HUES6 (cell line): ENCODE results near the gene ACTR2.
"Not testable (repeated sequence)": the region's sequence is repeated elsewhere in the genome, so short reads cannot be mapped to it uniquely, and the experiment has no call there.

Source experiments
- H3K27ac ChIP-seq: 2 replicates; pipeline ENCODE4 v1.7.0; 2013; ENCODE audit warnings: low read depth, mild to moderate bottlenecking, low read length, inconsistent platforms
- H3K27me3 ChIP-seq: 2 replicates; pipeline ENCODE4 v1.6.1; 2013; ENCODE audit warnings: low read length; ENCODE audit not compliant: control insufficient read depth, insufficient read depth
- H3K36me3 ChIP-seq: 2 replicates; pipeline ENCODE4 v1.6.1; 2013; ENCODE audit warnings: low read length; ENCODE audit not compliant: control insufficient read depth, insufficient read depth
- H3K4me1 ChIP-seq: 2 replicates; pipeline ENCODE4 v1.6.1; 2013; ENCODE audit warnings: low read length; ENCODE audit not compliant: control insufficient read depth, insufficient read depth
- H3K4me3 ChIP-seq: 2 replicates; pipeline ENCODE4 v1.5.1; 2013; ENCODE audit warnings: low read depth, low read length
- H3K9ac ChIP-seq: one replicate; pipeline ENCODE4 v1.6.1; 2013; ENCODE audit warnings: mild to moderate bottlenecking, low read length
- H3K9me3 ChIP-seq: 2 replicates; pipeline ENCODE4 v1.6.1; 2013; ENCODE audit warnings: low read depth, low read length; ENCODE audit not compliant: control insufficient read depth, insufficient read depth

The ACTR2 gene

GRCh38 chr2:65231121-65231520 lies 3.5 kb downstream of the ACTR2 start:
- H3K9ac ChIP-seq: no peak overlapping the region
- H3K36me3 ChIP-seq: no peaks in the 10 kb centered on the region; the same call in 1 of the 2 replicates
- no peak overlapping the region for H3K4me3 ChIP-seq
- no peaks in the 10 kb centered on the region for H3K9me3 ChIP-seq
- H3K4me1 ChIP-seq: peaks cover 4% of the 10 kb centered on the region
- no peak overlapping the region for H3K27ac ChIP-seq
- H3K27me3 ChIP-seq: no peaks in the 10 kb centered on the region

GRCh38 chr2:65231892-65232477 lies 4.4 kb downstream of the ACTR2 start:
- Histone ChIP-seq H3K4me1 (no peaks in the 10 kb centered on the region), H3K4me3 (no peak overlapping the region), H3K9me3 (no peaks in the 10 kb centered on the region), H3K36me3 (no peaks in the 10 kb centered on the region; the same call in 1 of the 2 replicates), H3K27ac (no peak overlapping the region), H3K27me3 (no peaks in the 10 kb centered on the region), H3K9ac (no peak overlapping the region)

GRCh38 chr2:65232636-65233035 lies 5.0 kb downstream of the ACTR2 start:
- Histone ChIP-seq H3K4me1 (no peaks in the 10 kb centered on the region), H3K4me3 (no peak overlapping the region), H3K27ac (no peak overlapping the region), H3K36me3 (no peaks in the 10 kb centered on the region; the same call in 1 of the 2 replicates), H3K9me3 (no peaks in the 10 kb centered on the region), H3K9ac (no peak overlapping the region), H3K27me3 (no peaks in the 10 kb centered on the region)

- H3K4me3 ChIP-seq: no peak overlapping the region
- H3K36me3 ChIP-seq: peaks cover 23% of the 10 kb centered on the region
- no peaks in the 10 kb centered on the region for H3K9me3 ChIP-seq
- no peaks in the 10 kb centered on the region for H3K27me3 ChIP-seq
- no peak overlapping the region for H3K9ac ChIP-seq
- no peak overlapping the region for H3K27ac ChIP-seq
- H3K4me1 ChIP-seq: no peaks in the 10 kb centered on the region
Observed at GRCh38 chr2:65240657-65241056, 13.0 kb downstream of the ACTR2 start.

- peaks cover 35% of the 10 kb centered on the region for H3K36me3 ChIP-seq
- H3K4me1 ChIP-seq, H3K27me3 ChIP-seq, H3K27ac ChIP-seq, H3K9me3 ChIP-seq, H3K4me3 ChIP-seq, H3K9ac ChIP-seq: not testable (repeated sequence)
Observed at GRCh38 chr2:65244452-65244851, 16.8 kb downstream of the ACTR2 start.

GRCh38 chr2:65252640-65253039 lies 25.0 kb downstream of the ACTR2 start:
- H3K9me3 ChIP-seq: no peaks in the 10 kb centered on the region
- no peaks in the 10 kb centered on the region for H3K4me1 ChIP-seq
- H3K4me3 ChIP-seq: no peak overlapping the region
- no peaks in the 10 kb centered on the region for H3K27me3 ChIP-seq
- H3K36me3 ChIP-seq: peaks cover 51% of the 10 kb centered on the region
- H3K27ac ChIP-seq: no peak overlapping the region
- H3K9ac ChIP-seq: no peak overlapping the region

GRCh38 chr2:65255356-65255755 lies 27.7 kb downstream of the ACTR2 start:
- Histone ChIP-seq H3K9ac (no peak overlapping the region), H3K4me1 (no peaks in the 10 kb centered on the region), H3K27ac (no peak overlapping the region), H3K27me3 (no peaks in the 10 kb centered on the region), H3K9me3 (no peaks in the 10 kb centered on the region), H3K36me3 (peaks cover 43% of the 10 kb centered on the region), H3K4me3 (no peak overlapping the region)

GRCh38 chr2:65256054-65256453 lies 28.4 kb downstream of the ACTR2 start:
- no peak overlapping the region for H3K9ac ChIP-seq
- no peak overlapping the region for H3K27ac ChIP-seq
- H3K4me1 ChIP-seq: no peaks in the 10 kb centered on the region
- peaks cover 40% of the 10 kb centered on the region for H3K36me3 ChIP-seq
- no peak overlapping the region for H3K4me3 ChIP-seq
- no peaks in the 10 kb centered on the region for H3K9me3 ChIP-seq
- H3K27me3 ChIP-seq: no peaks in the 10 kb centered on the region

- H3K36me3 ChIP-seq: peaks cover 43% of the 10 kb centered on the region
- not testable (repeated sequence) for H3K9me3 ChIP-seq, H3K27ac ChIP-seq, H3K4me1 ChIP-seq, H3K4me3 ChIP-seq, H3K27me3 ChIP-seq, H3K9ac ChIP-seq
Observed at GRCh38 chr2:65257866-65258265, 30.2 kb downstream of the ACTR2 start.

GRCh38 chr2:65261676-65262075 lies 34.0 kb downstream of the ACTR2 start:
- H3K4me3 ChIP-seq: no peak overlapping the region
- H3K27ac ChIP-seq: no peak overlapping the region
- no peak overlapping the region for H3K9ac ChIP-seq
- H3K9me3 ChIP-seq: no peaks in the 10 kb centered on the region
- H3K27me3 ChIP-seq: no peaks in the 10 kb centered on the region
- H3K36me3 ChIP-seq: peaks cover 27% of the 10 kb centered on the region
- no peaks in the 10 kb centered on the region for H3K4me1 ChIP-seq

GRCh38 chr2:65263262-65263661 lies 35.6 kb downstream of the ACTR2 start:
- Histone ChIP-seq H3K4me1 (peaks cover 4% of the 10 kb centered on the region; the same call in 1 of the 2 replicates), H3K36me3 (peaks cover 39% of the 10 kb centered on the region), H3K27ac (no peak overlapping the region), H3K9me3 (no peaks in the 10 kb centered on the region), H3K9ac (no peak overlapping the region), H3K4me3 (no peak overlapping the region), H3K27me3 (no peaks in the 10 kb centered on the region)

GRCh38 chr2:65263986-65264385 lies 36.4 kb downstream of the ACTR2 start:
- H3K27ac ChIP-seq: no peak overlapping the region
- no peaks in the 10 kb centered on the region for H3K9me3 ChIP-seq
- H3K4me1 ChIP-seq: peaks cover 12% of the 10 kb centered on the region; the same call in 1 of the 2 replicates
- peaks cover 39% of the 10 kb centered on the region for H3K36me3 ChIP-seq
- no peaks in the 10 kb centered on the region for H3K27me3 ChIP-seq
- no peak overlapping the region for H3K4me3 ChIP-seq
- H3K9ac ChIP-seq: no peak overlapping the region
